Measurements from ENCODE around the gene SCAF4.

- no peak for TF ChIP-seq CTCF (IDR thresholded peaks at IDR 0.05)
- TF ChIP-seq POLR2A (IDR thresholded peaks at IDR 0.05), result no peak
These were observed 46.6 kb upstream of the SCAF4 start for GRCh38 chr21:31778546-31778945.
